GM18508 (cell line): ENCODE measurements around the gene ADAD2.

Experiments
- ATAC-seq: cut with Tn5 transposase; IDR thresholded peaks from one replicate; pipeline ENCODE4 v1.9.1; 2021; ENCODE audit warnings: moderate number of reproducible peaks; ENCODE audit not compliant: insufficient read depth, unreplicated experiment

ADAD2 gene

DNA sequence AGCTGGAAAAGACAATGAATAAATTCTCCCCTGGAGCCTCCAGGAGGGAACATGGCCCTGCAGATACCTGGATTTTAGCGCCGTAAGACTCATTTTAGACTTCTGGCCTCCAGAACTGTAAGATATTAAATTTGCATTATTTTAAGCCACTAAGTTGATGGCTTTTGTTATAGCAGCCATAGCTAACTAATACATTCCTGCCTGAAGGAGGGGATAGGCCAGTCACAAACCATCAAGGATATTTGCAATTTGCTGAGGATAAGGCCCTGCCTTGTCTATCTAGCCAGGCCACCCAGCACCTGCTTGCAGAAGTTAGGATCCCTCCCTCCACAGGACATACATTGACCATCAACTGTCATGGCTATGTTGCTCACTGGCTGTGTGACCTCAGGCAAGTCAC is 53.8 kb downstream of the ADAD2 start:
- no peak for ATAC-seq

DNA sequence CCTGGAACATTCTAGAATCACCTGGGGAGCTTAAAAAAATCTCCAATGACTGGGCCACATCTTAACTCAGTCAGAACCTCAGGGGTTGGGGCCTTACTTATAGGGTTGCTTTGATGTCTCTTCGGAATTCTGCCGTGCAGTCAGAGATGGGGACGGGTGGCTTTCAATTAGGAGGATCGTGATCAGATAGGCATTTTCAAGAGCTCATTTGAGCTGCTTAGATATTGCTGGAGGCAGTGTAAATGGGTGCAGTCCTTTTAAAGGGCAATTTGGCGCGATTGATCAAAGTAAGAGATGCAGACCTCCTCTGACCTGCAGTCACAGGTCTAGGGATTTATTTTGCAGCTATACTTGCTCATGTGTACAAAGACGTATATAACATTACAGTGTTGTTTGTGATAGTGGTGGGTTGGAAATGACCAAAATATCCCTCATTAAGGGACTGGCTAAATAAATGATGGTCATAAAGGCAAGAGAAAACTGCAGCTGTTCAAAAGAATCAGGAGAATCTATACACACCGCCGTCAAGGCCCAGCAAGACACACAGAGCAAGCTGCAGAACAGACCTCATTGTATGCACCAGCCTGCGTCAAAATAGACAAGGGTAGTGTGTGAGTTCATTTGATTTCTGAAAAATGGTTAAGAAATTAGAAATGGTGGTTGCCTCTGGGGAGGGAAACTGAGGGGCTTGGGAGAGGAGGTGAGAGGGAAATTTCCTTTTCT is 55.2 kb downstream of the ADAD2 start:
- no peak for ATAC-seq

DNA sequence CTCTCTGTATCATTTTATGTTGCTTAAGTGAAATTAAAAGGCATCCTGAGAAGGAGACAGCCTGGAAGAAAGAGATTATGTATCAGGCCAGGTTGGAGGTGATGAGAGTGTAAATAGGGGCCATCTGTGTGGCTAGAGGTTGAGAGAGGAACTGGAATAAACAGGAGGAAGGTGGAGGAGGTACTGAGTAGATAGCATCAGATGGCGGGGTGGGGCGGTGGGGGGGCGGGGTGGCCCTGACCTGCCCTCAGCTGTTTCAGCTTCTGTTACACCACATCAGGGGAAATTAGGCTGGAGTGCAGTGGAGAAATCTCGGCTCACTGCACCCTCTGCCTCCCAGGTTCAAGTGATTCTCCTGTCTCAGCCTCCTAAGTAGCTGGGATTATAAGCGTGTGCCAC is 55.7 kb downstream of the ADAD2 start:
- ATAC-seq: no peak
